HG03175 (cell line): ENCODE results near the gene DIO3.

Source experiments
- ATAC-seq: cut with Tn5 transposase; IDR thresholded peaks from one replicate; pipeline ENCODE4 v1.9.1; 2021; ENCODE audit warnings: mild to moderate bottlenecking, moderate library complexity; ENCODE audit not compliant: unreplicated experiment

DIO3 gene

GRCh38 chr14:101579372-101580080 is 18.2 kb downstream of the DIO3 start:
- no peak for ATAC-seq

- no peak for ATAC-seq
These were observed 20.5 kb downstream of the DIO3 start for GRCh38 chr14:101581806-101582205.

GRCh38 chr14:101582294-101582693 is 21.0 kb downstream of the DIO3 start:
- ATAC-seq, result no peak

- ATAC-seq, result no peak
These were observed 21.9 kb downstream of the DIO3 start for GRCh38 chr14:101583006-101583714.

GRCh38 chr14:101583715-101584054 is 22.4 kb downstream of the DIO3 start:
- no peak for ATAC-seq

DNA sequence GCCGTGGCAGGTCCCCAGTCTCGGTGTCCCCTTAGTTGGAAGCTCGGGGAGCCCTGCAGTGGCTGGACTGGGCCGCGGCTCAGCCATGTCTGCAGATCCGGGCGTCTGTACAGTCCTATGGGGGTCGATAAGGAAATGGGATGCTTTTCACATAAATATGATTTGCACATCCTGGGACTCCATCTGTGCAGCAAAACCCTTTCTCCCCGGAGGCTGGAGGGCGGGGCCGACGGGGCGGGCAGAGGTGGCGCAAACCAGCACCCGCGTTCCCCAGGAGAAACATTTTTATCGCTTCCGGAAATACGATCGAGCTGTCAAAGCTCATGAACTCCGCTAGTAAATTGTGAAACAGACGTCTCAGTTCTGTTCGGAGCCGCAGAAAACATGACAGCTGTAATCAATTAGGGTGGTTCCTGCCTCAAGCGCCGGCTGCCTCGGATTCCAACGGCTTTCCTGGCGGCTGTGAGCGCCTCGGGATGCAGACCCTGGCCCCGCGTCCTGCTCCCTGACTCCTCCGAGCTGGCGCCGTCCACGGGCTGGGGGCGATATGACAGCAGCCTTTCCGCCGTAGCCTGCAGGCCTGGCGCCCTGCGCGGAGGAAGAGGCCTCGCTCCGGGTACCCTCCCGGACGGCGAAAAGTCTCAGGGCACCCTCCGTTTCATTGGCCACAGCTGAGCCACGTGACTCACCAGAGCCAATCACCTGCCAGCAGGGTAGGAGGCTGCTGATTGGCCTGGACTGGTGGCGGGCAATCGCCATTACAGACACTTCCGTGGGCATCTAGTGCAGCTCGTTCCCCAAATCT is 23.0 kb downstream of the DIO3 start:
- ATAC-seq, result no peak

- ATAC-seq, result no peak
These were observed 23.9 kb downstream of the DIO3 start for GRCh38 chr14:101585211-101585610.

DNA sequence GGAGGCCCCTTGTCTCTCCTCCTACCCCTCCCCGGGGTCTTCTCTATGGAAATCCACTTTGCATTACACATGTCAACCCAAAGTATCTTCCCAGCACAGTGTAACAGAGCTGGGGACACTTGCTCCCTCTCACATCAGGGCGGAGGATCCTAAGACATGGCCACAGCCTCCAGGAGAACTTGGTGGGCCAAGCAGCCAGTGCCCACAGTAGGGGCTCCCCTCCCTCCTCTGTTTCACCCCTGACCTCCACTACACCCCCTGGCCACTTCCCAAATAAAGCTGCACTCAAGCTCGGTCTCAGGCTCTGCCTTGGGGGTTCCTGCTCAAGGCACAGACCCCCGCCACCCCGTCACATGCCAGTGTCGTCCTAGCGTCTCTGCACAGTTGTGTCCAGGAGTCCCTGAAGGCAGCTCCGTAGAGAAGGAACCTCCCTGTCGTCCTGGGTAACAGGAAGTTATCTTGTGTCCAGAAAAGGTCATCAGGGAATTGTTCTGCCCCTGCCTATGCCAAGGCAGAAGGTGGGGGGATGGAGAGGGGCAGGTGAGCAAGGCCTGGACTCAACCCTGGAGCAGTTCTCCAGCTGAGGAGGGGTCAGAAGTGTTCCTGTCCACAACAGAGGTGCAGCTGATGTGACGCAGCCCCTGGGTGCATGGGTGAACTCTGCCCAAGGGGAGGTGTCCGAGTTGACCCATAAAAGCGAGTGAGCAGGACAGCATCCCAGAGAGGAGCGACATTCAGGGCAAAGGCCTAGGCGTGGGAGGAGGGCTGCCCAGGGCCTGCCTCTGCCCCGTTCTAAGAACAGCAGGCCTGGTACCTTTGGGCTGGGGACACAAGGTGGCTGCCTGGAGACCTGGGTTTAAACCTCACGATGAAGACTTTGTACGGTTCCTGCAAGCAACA is 25.5 kb downstream of the DIO3 start:
- ATAC-seq, result no peak

DNA sequence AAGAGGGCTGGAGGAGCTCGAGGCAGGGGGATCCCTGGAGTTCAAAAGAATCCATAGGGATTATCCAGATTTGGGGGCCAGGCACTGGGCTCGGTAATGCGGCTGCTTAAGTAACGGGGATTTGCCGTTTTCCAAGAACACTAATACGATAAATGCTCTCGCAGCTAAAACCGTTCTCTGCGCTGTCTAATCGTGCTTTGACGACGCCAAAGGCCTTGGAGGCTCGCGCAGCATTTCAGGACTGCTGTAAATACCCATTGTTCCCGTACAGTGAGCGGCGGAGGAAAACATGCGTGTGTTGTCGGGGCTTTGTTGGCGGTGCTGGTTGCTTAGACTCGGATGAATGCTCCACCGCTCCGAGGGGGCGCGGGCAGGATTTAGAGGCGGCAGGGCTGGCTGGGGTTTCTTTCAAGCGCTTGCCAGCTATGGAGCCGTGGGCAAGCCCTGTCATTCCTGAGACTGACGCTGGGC is 26.2 kb downstream of the DIO3 start:
- no peak for ATAC-seq

DNA sequence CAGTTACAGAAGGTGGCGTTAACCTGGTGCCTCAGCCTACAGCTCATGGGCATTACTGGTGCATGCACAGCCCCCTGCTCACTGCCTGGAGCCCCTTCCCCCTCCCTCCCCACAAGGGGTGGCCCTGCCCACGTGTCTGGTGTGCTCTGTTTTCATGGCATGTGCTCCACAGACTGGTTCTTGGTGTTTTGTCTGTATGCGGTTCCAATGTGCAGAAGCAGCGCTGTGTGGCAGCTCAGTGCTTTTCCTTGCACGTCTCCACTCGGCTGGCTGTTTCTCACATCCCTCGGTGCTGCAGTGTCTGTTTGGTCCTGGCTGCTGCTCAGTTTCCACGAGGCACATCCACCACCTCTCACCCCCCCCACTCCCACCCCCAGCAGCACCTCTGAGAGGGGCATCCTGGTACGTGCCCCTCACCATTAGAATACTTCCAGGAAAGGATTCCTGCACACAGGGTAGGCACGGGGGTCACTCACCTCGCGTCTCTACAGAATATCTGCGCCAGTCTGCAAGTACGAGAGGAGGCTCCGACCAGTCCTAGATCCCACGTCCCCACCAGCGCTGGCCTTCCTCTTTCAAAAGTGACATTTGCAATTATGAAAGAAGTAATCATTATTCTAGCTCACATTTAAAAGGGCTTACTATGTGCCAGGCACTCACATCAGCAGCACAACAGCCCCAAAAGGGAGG is 27.1 kb downstream of the DIO3 start:
- ATAC-seq, result no peak

DNA sequence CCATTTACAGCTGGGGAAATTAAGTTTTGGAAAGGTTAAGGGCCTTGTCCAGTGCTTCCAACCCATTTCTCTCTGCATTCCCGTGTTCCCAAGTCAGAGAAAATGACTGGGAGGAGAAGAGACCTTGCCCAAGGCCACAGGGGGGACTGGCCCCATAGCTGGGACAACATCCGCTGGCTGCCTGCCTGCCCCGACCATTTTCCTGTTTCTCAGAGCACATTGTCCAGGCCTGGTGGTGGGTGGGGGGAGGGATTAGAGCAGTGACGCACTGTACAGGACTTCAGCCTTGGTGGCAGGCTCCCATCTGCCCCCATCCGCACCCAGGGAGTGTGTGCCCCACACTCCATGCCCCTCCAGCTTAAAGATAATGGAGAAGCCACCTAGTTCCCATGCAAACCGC is 27.7 kb downstream of the DIO3 start:
- no peak for ATAC-seq

DNA sequence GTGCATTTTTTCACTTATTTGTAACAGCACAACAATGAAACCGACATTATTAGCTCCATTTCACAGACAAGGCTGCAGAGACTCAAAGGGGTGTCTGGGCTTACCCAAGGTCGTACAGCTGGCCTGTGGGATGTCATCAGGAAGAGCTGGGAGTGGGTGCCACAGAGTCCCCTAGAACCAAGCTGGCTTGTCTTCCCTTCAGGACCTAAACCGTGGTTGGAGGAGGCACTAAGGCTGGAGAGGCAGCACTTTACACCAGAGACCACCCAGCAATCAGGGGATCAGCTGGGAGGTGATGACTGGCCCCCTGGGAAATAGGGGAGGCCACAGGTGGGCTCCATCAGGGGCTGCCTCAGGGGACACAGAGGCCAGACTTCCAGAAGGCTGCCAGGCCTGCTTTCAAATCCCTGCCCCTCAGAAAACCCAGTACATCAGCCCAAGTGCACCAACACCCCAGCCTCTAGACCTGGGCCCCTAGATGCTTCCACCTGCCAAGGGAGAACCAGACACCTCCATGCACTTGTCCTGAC is 28.3 kb downstream of the DIO3 start:
- ATAC-seq, result no peak

GRCh38 chr14:101590062-101590461 is 28.8 kb downstream of the DIO3 start:
- ATAC-seq, result no peak

GRCh38 chr14:101590616-101591015 is 29.3 kb downstream of the DIO3 start:
- no peak for ATAC-seq

DNA sequence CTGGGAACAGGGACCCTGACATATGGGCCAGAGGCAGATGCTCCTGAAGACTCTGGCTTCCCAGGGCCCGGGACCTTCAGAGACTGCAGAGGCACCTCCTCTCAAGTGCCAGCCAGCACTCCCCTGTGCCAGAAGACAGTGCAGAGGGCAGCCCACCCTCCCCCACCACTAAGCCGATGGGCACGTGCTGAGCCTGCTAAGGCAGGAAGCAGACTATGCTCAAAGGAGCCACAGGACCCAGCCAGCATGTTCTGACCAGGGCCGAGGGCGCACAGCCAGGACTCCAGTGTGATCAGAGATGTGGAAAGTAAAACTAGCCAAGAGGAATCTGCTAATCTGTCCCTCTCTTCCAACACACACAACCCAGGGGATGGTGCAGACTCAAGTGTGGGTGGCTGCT is 29.8 kb downstream of the DIO3 start:
- ATAC-seq, result no peak

- no peak for ATAC-seq
These were observed 30.3 kb downstream of the DIO3 start for GRCh38 chr14:101591582-101591981.

DNA sequence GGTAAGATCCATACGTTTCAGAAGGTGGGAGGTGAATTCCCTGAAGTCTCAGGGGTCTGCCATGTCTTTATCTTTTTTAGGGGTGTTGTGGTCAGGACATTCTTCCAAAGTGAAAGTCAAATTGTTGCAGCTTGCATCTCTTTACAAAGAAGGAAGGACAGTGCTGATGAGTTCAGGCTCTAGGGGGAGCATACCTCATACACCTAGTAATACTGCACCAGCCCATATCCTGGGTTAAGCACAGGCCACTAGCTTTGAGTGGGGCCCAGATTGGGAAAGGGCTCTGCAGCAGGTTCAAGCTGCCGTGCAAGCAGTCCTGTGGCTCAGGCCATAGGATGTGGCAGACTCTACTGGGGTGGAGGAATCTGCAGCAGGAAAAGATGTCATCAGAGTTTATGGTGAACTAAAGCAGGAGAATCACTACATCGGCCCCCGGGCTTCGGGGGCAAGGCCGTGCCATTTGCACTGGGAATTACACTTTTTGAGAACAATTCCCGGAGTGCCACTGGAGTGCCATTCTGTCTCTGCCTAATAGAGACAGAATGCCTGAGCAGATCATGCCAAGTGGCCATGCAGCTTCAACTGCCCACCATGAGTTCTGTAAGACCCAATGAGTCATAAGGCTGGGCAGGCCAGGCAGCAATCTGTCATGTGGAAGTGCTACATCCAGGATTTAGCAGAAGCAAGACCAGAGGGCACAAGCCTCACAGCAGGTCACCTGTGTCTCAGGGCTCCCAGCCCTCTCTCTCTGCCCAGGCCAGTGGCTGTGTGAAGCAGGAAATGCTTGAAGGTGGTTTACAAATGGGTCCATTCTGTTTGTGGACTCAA is 32.3 kb downstream of the DIO3 start:
- no peak for ATAC-seq

DNA sequence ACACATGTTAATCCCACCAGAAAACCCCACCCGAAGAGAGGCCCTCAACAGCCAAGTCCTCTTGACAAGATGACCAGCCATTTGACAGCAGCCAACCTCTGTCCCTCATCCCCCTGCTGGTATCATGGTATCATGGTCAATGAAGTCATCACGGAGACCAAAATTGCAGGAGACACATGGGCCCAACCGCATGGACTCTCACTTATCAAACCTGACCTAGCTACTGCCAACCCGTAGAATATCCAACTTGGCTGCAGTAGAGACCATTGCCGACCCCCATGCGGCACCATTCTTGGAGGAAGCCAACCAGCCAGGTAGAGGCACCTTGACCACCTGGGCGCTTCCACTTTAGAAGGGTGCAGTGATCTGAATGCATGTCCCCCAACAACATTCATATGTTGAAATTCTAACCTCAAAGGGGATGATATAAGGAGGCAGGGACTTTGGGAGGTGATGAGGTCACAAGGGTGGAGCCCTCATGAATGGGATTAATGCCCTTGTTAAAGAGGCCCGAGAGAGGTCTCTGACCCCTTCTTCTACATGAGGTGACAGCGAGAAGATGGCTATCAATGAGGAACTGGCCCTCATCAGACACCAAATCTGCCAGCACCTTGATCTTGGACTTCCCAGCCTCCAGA is 33.3 kb downstream of the DIO3 start:
- no peak for ATAC-seq

DNA sequence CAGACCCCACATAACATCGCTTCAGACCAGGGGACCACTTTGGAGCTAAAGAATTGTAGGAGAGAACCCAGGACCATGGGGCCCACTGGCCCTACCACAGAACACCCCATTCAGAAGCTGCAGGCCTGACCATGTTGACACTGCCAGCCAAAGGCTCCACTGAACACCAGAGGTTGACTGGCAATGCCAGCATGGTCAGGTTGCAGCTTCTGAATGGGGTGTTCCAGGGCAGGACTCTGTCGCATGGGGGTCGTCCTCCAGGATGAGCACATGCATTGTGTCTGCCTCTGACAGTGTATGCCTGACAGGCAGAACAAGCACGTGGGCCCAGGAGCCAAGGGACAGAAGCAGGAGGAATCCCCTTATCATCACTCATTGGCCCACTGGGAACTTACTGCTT is 34.1 kb downstream of the DIO3 start:
- no peak for ATAC-seq
